OCI-LY7 (cell line): ENCODE results near the gene PHACTR1.

Experiments used
- EZH2phosphoT487 ChIP-seq: fragments of 200-600 bp; sonication (generic); IDR thresholded peaks from 2 replicates; pipeline ENCODE4 v1.6.1; 2018; ENCODE audit warnings: low read depth, borderline replicate concordance, mild to moderate bottlenecking, mixed run types, antibody characterized with exemption, low read length, moderate library complexity, mixed read lengths
- TF ChIP-seq, protein P1 (sequence below): fragments of 200-600 bp; sonication (generic); conservative IDR thresholded peaks from 2 replicates; pipeline ENCODE4 v1.5.1; 2014; ENCODE audit warnings: mild to moderate bottlenecking, antibody characterized with exemption, low read length, moderate library complexity, mixed read lengths

DNA sequence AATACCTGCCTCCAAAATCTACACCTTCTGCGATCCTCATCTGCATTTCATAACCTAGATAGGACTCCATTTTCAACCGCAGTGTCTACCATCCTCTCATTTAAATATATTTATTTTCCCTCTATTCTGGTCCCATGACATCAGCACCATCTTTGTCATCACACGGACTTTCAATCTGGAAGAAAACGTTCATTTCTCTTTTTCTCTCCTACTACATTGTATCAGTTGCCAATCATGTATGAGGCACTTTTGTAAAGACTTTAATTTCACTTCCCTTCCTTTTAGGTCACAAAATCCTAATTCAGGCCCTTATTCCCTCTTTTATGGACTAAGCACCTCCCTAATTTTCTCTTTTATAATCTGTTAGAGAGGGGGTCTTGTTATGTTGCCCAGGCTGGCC lies 89.6 kb downstream of the PHACTR1 start:
- TF ChIP-seq, protein P1, sequence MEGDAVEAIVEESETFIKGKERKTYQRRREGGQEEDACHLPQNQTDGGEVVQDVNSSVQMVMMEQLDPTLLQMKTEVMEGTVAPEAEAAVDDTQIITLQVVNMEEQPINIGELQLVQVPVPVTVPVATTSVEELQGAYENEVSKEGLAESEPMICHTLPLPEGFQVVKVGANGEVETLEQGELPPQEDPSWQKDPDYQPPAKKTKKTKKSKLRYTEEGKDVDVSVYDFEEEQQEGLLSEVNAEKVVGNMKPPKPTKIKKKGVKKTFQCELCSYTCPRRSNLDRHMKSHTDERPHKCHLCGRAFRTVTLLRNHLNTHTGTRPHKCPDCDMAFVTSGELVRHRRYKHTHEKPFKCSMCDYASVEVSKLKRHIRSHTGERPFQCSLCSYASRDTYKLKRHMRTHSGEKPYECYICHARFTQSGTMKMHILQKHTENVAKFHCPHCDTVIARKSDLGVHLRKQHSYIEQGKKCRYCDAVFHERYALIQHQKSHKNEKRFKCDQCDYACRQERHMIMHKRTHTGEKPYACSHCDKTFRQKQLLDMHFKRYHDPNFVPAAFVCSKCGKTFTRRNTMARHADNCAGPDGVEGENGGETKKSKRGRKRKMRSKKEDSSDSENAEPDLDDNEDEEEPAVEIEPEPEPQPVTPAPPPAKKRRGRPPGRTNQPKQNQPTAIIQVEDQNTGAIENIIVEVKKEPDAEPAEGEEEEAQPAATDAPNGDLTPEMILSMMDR = no peak
- no peak for TF ChIP-seq EZH2phosphoT487
